22Rv1 (cell line): Measurements from ENCODE around the gene WIPF2.

Experiments used
- CTCF ChIP-seq: fragments of 450-650 bp; IDR thresholded peaks from 2 replicates; pipeline ENCODE4 v1.5.1; 2017; ENCODE audit warnings: mild to moderate bottlenecking
- ZFX ChIP-seq: fragments of 450-650 bp; IDR thresholded peaks from 2 replicates; pipeline ENCODE4 v1.6.1; 2017; ENCODE audit warnings: antibody characterized with exemption, borderline replicate concordance

GRCh38 chr17:40314584-40314956 lies 95.5 kb downstream of the WIPF2 start:
- TF ChIP-seq CTCF = no peak
- TF ChIP-seq ZFX = no peak
